GM10266 (cell line): Measurements from ENCODE around the gene PTGFRN.

Experiments
- DNase-seq: peaks from one replicate; pipeline ENCODE4 v3.0.0; 2012; ENCODE audit errors: extremely low spot score
- CTCF ChIP-seq: IDR thresholded peaks from 2 replicates; pipeline ENCODE4 v1.5.1; 2012; ENCODE audit warnings: mild to moderate bottlenecking, low read depth; ENCODE audit not compliant: control insufficient read depth, insufficient read depth; ENCODE audit errors: missing control alignments

PTGFRN gene

GRCh38 chr1:117034791-117035290 lies 125.1 kb downstream of the PTGFRN start:
- no peak for TF ChIP-seq CTCF
- DNase-seq, result no peak

- DNase-seq, result no peak
- TF ChIP-seq CTCF, result no peak
These were observed 126.3 kb downstream of the PTGFRN start for GRCh38 chr1:117036018-117036461.

- no peak for DNase-seq
- TF ChIP-seq CTCF, result no peak
These were observed 128.1 kb downstream of the PTGFRN start for GRCh38 chr1:117037802-117038201.

- TF ChIP-seq CTCF, result no peak
- DNase-seq, result no peak
These were observed 128.5 kb downstream of the PTGFRN start for GRCh38 chr1:117038236-117038635.
